Astrocyte (in vitro differentiated cells and primary cell): ENCODE measurements around the gene PTPRT. TPM values are rescaled to one million over a fixed set of nuclear protein-coding genes. Genes with fewer than 3 reads are reported as not detected.

ENCODE experiments used
- DNase-seq: peaks from one replicate; pipeline ENCODE4 v3.0.0-alpha.2; 2010; ENCODE audit warnings: low read depth
- FAIRE-seq: peaks from 2 replicates; lab custom pipeline; 2011; peaks lifted over from hg19 to GRCh38; lab: Jason Lieb, UNC
- H2AFZ ChIP-seq: 2 replicates; pipeline ENCODE4 v1.6.0; 2012; ENCODE audit warnings: low read depth, low read length, inconsistent platforms
- H3K27ac ChIP-seq: 2 replicates; pipeline ENCODE4 v1.5.1; 2011; ENCODE audit warnings: low read depth, low read length, inconsistent platforms
- H3K27me3 ChIP-seq: 2 replicates; pipeline ENCODE4 v1.6.0; 2011; ENCODE audit warnings: low read length, inconsistent platforms; ENCODE audit not compliant: insufficient read depth
- H3K36me3 ChIP-seq: 2 replicates; pipeline ENCODE4 v1.5.1; 2011; ENCODE audit warnings: low read length, inconsistent platforms; ENCODE audit not compliant: insufficient read depth
- H3K4me1 ChIP-seq: 2 replicates; pipeline ENCODE4 v1.5.1; 2011; ENCODE audit warnings: low read length, inconsistent platforms; ENCODE audit not compliant: insufficient read depth
- H3K4me2 ChIP-seq: 2 replicates; pipeline ENCODE4 v1.6.0; 2012; ENCODE audit warnings: low read length, inconsistent platforms
- H3K4me3 ChIP-seq: 2 replicates; pipeline ENCODE4 v1.5.1; 2011; ENCODE audit warnings: low read depth, mild to moderate bottlenecking, low read length, inconsistent platforms; ENCODE audit not compliant: insufficient read depth
- H3K79me2 ChIP-seq: 2 replicates; pipeline ENCODE4 v1.6.0; 2012; ENCODE audit warnings: mild to moderate bottlenecking, low read length, inconsistent platforms; ENCODE audit not compliant: insufficient read depth
- H3K9ac ChIP-seq: 2 replicates; pipeline ENCODE4 v1.6.0; 2012; ENCODE audit warnings: mild to moderate bottlenecking, low read length, inconsistent platforms
- H3K9me3 ChIP-seq: 2 replicates; pipeline ENCODE4 v1.5.1; 2012; ENCODE audit warnings: low read depth, mild to moderate bottlenecking, low read length, inconsistent platforms; ENCODE audit not compliant: insufficient read depth
- H4K20me1 ChIP-seq: 2 replicates; pipeline ENCODE4 v1.6.0; 2012; ENCODE audit warnings: low read length, inconsistent platforms; ENCODE audit not compliant: insufficient read depth
- H3K27ac Mint-ChIP-seq: one replicate; pipeline ENCODE4 v1.8.0; 2021; ENCODE audit warnings: mild to moderate bottlenecking, mixed read lengths; ENCODE audit not compliant: unreplicated experiment
- H3K27me3 Mint-ChIP-seq: one replicate; pipeline ENCODE4 v1.8.0; 2021; ENCODE audit warnings: low read depth, mixed read lengths; ENCODE audit not compliant: unreplicated experiment
- H3K36me3 Mint-ChIP-seq: one replicate; pipeline ENCODE4 v1.8.0; 2021; ENCODE audit warnings: low read depth, mixed read lengths; ENCODE audit not compliant: unreplicated experiment
- H3K4me1 Mint-ChIP-seq: one replicate; pipeline ENCODE4 v1.8.0; 2021; ENCODE audit warnings: low read depth, mixed read lengths; ENCODE audit not compliant: unreplicated experiment
- H3K4me3 Mint-ChIP-seq: one replicate; pipeline ENCODE4 v1.8.0; 2021; ENCODE audit warnings: mild to moderate bottlenecking, moderate library complexity, mixed read lengths; ENCODE audit not compliant: unreplicated experiment
- H3K9me3 Mint-ChIP-seq: one replicate; pipeline ENCODE4 v1.8.0; 2021; ENCODE audit warnings: mild to moderate bottlenecking, mixed read lengths; ENCODE audit not compliant: unreplicated experiment
- EZH2 ChIP-seq: IDR thresholded peaks from 2 replicates; pipeline ENCODE4 v1.6.1; 2012; ENCODE audit warnings: mild to moderate bottlenecking, low read length, inconsistent platforms; ENCODE audit not compliant: insufficient read depth
- total RNA-seq: library from RNA; stranded (reverse); gene quantifications from 2 replicates; pipeline ENCODE4 v1.2.1, GENCODE V29; 2021
- TF ChIP-seq, protein P1 (sequence below): IDR thresholded peaks from 2 replicates; pipeline ENCODE4 v1.5.1; 2011; ENCODE audit warnings: low read depth, mild to moderate bottlenecking, inconsistent platforms, low read length, moderate library complexity; ENCODE audit not compliant: insufficient read depth

PTPRT gene
- total RNA-seq, 1 donor from 2014 or later = 0.25 TPM

DNA sequence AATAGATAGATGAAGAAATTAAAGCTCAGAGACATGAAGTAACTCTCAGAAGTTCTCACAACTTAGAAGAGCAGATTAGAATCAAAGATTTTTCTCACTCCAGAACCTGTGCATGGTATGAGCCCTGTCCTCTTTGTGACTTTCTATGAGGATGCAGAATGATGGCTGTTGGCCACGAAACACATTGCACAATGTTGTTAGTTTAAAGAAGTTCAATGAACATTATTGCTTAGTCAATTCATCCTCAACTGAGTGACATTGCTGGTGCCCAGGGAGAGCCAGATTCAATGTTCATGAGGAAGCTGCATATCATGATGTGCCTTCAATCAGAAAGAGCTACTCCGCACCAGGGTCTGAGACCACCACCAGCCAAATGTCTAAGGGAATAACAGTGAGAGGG is 633.1 kb downstream of the PTPRT start:
- Mint-ChIP-seq H3K36me3 (no peaks in the 10 kb centered on the region), H3K4me1 (no peaks in the 10 kb centered on the region), H3K4me3 (no peak overlapping the region), H3K27me3 (no peaks in the 10 kb centered on the region), H3K9me3 (peaks cover 13% of the 10 kb centered on the region), H3K27ac (no peak overlapping the region)
- no peak overlapping the region for H3K9ac ChIP-seq
- no peaks in the 10 kb centered on the region for H3K27me3 ChIP-seq
- FAIRE-seq (no peak), DNase-seq (no peak)
- no peaks in the 10 kb centered on the region for H4K20me1 ChIP-seq
- H3K4me2 ChIP-seq = no peak overlapping the region
- no peak overlapping the region for H3K27ac ChIP-seq
- no peaks in the 10 kb centered on the region for H3K79me2 ChIP-seq
- no peaks in the 10 kb centered on the region for H3K36me3 ChIP-seq
- no peak overlapping the region for H2AFZ ChIP-seq
- H3K9me3 ChIP-seq = peaks cover 3% of the 10 kb centered on the region
- no peak for TF ChIP-seq EZH2
- TF ChIP-seq, protein P1, sequence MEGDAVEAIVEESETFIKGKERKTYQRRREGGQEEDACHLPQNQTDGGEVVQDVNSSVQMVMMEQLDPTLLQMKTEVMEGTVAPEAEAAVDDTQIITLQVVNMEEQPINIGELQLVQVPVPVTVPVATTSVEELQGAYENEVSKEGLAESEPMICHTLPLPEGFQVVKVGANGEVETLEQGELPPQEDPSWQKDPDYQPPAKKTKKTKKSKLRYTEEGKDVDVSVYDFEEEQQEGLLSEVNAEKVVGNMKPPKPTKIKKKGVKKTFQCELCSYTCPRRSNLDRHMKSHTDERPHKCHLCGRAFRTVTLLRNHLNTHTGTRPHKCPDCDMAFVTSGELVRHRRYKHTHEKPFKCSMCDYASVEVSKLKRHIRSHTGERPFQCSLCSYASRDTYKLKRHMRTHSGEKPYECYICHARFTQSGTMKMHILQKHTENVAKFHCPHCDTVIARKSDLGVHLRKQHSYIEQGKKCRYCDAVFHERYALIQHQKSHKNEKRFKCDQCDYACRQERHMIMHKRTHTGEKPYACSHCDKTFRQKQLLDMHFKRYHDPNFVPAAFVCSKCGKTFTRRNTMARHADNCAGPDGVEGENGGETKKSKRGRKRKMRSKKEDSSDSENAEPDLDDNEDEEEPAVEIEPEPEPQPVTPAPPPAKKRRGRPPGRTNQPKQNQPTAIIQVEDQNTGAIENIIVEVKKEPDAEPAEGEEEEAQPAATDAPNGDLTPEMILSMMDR = no peak
- H3K4me1 ChIP-seq = no peaks in the 10 kb centered on the region
- no peak overlapping the region for H3K4me3 ChIP-seq

GRCh38 chr20:42553374-42553773 is 636.3 kb downstream of the PTPRT start:
- TF ChIP-seq EZH2 = no peak
- TF ChIP-seq, protein P1 = no peak
- H3K36me3 ChIP-seq = no peaks in the 10 kb centered on the region
- Mint-ChIP-seq H3K4me3 (no peak overlapping the region), H3K27ac (no peak overlapping the region), H3K9me3 (peaks cover 5% of the 10 kb centered on the region), H3K27me3 (no peaks in the 10 kb centered on the region), H3K4me1 (no peaks in the 10 kb centered on the region), H3K36me3 (no peaks in the 10 kb centered on the region)
- H4K20me1 ChIP-seq = no peaks in the 10 kb centered on the region
- no peak overlapping the region for H3K4me2 ChIP-seq
- no peak overlapping the region for H3K27ac ChIP-seq
- H3K4me3 ChIP-seq = no peak overlapping the region
- H3K9ac ChIP-seq = no peak overlapping the region
- H3K4me1 ChIP-seq = no peaks in the 10 kb centered on the region
- no peak for DNase-seq
- H3K9me3 ChIP-seq = no peaks in the 10 kb centered on the region
- H3K27me3 ChIP-seq = no peaks in the 10 kb centered on the region
- H2AFZ ChIP-seq = no peak overlapping the region
- FAIRE-seq = no peak
- H3K79me2 ChIP-seq = no peaks in the 10 kb centered on the region

- Histone ChIP-seq H3K4me1 (no peaks in the 10 kb centered on the region), H3K9me3 (no peaks in the 10 kb centered on the region), H3K27ac (no peak overlapping the region), H3K9ac (no peak overlapping the region), H3K27me3 (no peaks in the 10 kb centered on the region), H3K79me2 (no peaks in the 10 kb centered on the region), H3K4me2 (no peak overlapping the region), H2AFZ (no peak overlapping the region), H4K20me1 (no peaks in the 10 kb centered on the region), H3K36me3 (no peaks in the 10 kb centered on the region), H3K4me3 (no peak overlapping the region)
- TF ChIP-seq, protein P1 = no peak
- no peak for TF ChIP-seq EZH2
- no peak for DNase-seq
- H3K4me1 Mint-ChIP-seq = no peaks in the 10 kb centered on the region
- H3K27me3 Mint-ChIP-seq = no peaks in the 10 kb centered on the region
- FAIRE-seq = no peak
- no peak overlapping the region for H3K4me3 Mint-ChIP-seq
- H3K27ac Mint-ChIP-seq = no peak overlapping the region
- peaks cover 2% of the 10 kb centered on the region for H3K9me3 Mint-ChIP-seq
- H3K36me3 Mint-ChIP-seq = no peaks in the 10 kb centered on the region
These were observed 640.2 kb downstream of the PTPRT start for GRCh38 chr20:42549496-42549895.
